Stomach (tissue), 9 donors: ENCODE results near the gene TMEM132D. TPM values are rescaled to one million over a fixed set of nuclear protein-coding genes. Genes with fewer than 3 reads are reported as not detected.

Experiments
- DNase-seq, 2 donors: peaks; one replicate each; pipeline versions ENCODE4 v3.0.0 to v3.0.0-alpha.2; 2013 to 2019
- H3K27ac ChIP-seq, 5 donors: fragments of 200-600 bp in 4 of 5; sonication (generic) in 4 of 5; one replicate each; pipeline ENCODE4 v1.5.1; 2013 to 2019; ENCODE audit warnings: mild to moderate bottlenecking in 1 of 5, moderate library complexity in 1 of 5
- H3K27me3 ChIP-seq, 3 donors: fragments of 200-600 bp; sonication (generic); one replicate each; pipeline ENCODE4 v1.5.1; 2017 to 2019; ENCODE audit warnings: mixed run types in 1 of 3
- H3K36me3 ChIP-seq, 4 donors: fragments of 200-600 bp; sonication (generic); 1 replicate in 3 of 4; 2 replicates in 1 of 4; pipeline ENCODE4 v1.5.1; 2016 to 2019
- H3K4me1 ChIP-seq, 4 donors: fragments of 200-600 bp; sonication (generic); one replicate each; pipeline ENCODE4 v1.5.1; 2016 to 2019
- H3K4me3 ChIP-seq, 4 donors: fragments of 200-600 bp; sonication (generic) in 3 of 4; one replicate each; pipeline ENCODE4 v1.5.1; 2016 to 2019; ENCODE audit warnings: mild to moderate bottlenecking in 1 of 4
- H3K9me3 ChIP-seq, 4 donors: fragments of 200-600 bp; sonication (generic); one replicate each; pipeline ENCODE4 v1.5.1; 2016 to 2019
- CTCF ChIP-seq, 7 experiments: fragments of 450-650 bp in 4 of 7; fragments of 200-600 bp in 3 of 7; sonication (generic) in 3 of 7; IDR thresholded peaks; one replicate each; pipeline ENCODE4 v1.5.1; 2016 to 2019; ENCODE audit warnings: antibody characterized with exemption in 7 of 7, control low read depth in 2 of 7, mild to moderate bottlenecking in 1 of 7
- EP300 ChIP-seq: sonication (generic); formaldehyde crosslinking; IDR thresholded peaks from one replicate; pipeline ENCODE4 v1.6.1; 2017; ENCODE audit warnings: antibody characterized with exemption
- POLR2A ChIP-seq, 4 donors: fragments of 450-650 bp; IDR thresholded peaks; one replicate each; pipeline ENCODE4 v1.6.1; 2016; ENCODE audit warnings: antibody characterized with exemption in 4 of 4, control low read depth in 2 of 4, mild to moderate bottlenecking in 1 of 4, moderate library complexity in 1 of 4
- POLR2AphosphoS5 ChIP-seq, 3 donors: sonication (generic); formaldehyde crosslinking; IDR thresholded peaks; one replicate each; pipeline ENCODE4 v1.6.1; 2016; ENCODE audit warnings: antibody characterized with exemption in 3 of 3
- WGBS, 5 donors: extraction: QIAGEN DNeasy Blood & Tissue Kit in 3 of 5; methylation state at CpG; one replicate each; pipeline versions ENCODE4 v1.1.5 to v1.1.7; 2013 to 2018; 5-methylcytosine and 5-hydroxymethylcytosine counted together
- intact Hi-C: fragments of 100-400 bp; cut with DNase I; formaldehyde crosslinking; loops from one replicate; pipeline ENCODE4 v1.15.1; 2023; ENCODE audit warnings: low total_unique reads
- polyA plus RNA-seq, 3 donors: library from polyadenylated mRNA; stranded (reverse); fragments of 200-250 nt; gene quantifications; one replicate each; pipeline ENCODE4 v1.2.3, GENCODE V29; 2013
- total RNA-seq, 5 donors: library from RNA; depleted of rRNA; stranded (reverse); fragments of >200 nt; gene quantifications; one replicate each; pipeline versions ENCODE4 v1.1.0 to v1.2.3, GENCODE V29; 2014 to 2016
- donor health status: healthy with polysubstance abuse.
- donor health status: Bipolar disorder and iron deficiency.
- donor health status: healthy.

The TMEM132D gene
- total and polyA plus RNA-seq, 8 donors, result 0.29 to 0.92 TPM; not detected in 6

GRCh38 chr12:129371268-129371667 is 532.6 kb downstream of the TMEM132D start:
- WGBS, 5 donors, result 75 to 86% (median 79%) methylated on average over 4 of the region's 4 CpGs
- intact Hi-C loops, result no loop called here
- H3K27ac ChIP-seq, result no peak overlapping the region
- no peak for TF ChIP-seq POLR2AphosphoS5 (IDR thresholded peaks at IDR 0.05)
- TF ChIP-seq EP300, result no peak
- no peak for TF ChIP-seq CTCF (IDR thresholded peaks at IDR 0.05)
- TF ChIP-seq POLR2A (IDR thresholded peaks at IDR 0.05), result peak in 1 of 4 donors; percentile 51
- H3K4me3 ChIP-seq, result no peak overlapping the region
- DNase-seq, result no peak
- H3K27me3 ChIP-seq, result no peaks in the 10 kb centered on the region
- H3K4me1 ChIP-seq, result no peaks in the 10 kb centered on the region
- no peaks in the 10 kb centered on the region for H3K36me3 ChIP-seq
- H3K9me3 ChIP-seq, result peaks cover 0 to 21% (median 18%) of the 10 kb centered on the region in 4 donors

- no peaks in the 10 kb centered on the region for H3K36me3 ChIP-seq
- DNase-seq, result no peak
- intact Hi-C loops, result no loop called here
- H3K27me3 ChIP-seq, result peaks cover 0 to 8% (median 0%) of the 10 kb centered on the region in 3 donors
- no peak overlapping the region for H3K4me3 ChIP-seq
- WGBS, 5 donors, result 74 to 91% (median 87%) methylated on average over 9 of the region's 9 CpGs
- H3K9me3 ChIP-seq, result peaks cover 0 to 16% (median 14%) of the 10 kb centered on the region in 4 donors
- TF ChIP-seq POLR2A (IDR thresholded peaks at IDR 0.05) (no peak), POLR2AphosphoS5 (IDR thresholded peaks at IDR 0.05) (no peak), CTCF (IDR thresholded peaks at IDR 0.05) (no peak), EP300 (no peak)
- H3K27ac ChIP-seq, result no peak overlapping the region
- H3K4me1 ChIP-seq, result no peaks in the 10 kb centered on the region
Measured at GRCh38 chr12:129366656-129367055, 537.2 kb downstream of the TMEM132D start.

- no peaks in the 10 kb centered on the region for H3K4me1 ChIP-seq
- intact Hi-C loops, result no loop called here
- H3K4me3 ChIP-seq, result no peak overlapping the region
- H3K36me3 ChIP-seq, result no peaks in the 10 kb centered on the region
- H3K27ac ChIP-seq, result no peak overlapping the region
- TF ChIP-seq EP300 (no peak), POLR2AphosphoS5 (IDR thresholded peaks at IDR 0.05) (no peak), POLR2A (IDR thresholded peaks at IDR 0.05) (no peak), CTCF (IDR thresholded peaks at IDR 0.05) (no peak)
- H3K9me3 ChIP-seq, result peaks cover 0 to 16% (median 11%) of the 10 kb centered on the region in 4 donors
- 52 to 65% (median 62%) methylated on average over 8 of the region's 8 CpGs for WGBS, 5 donors
- H3K27me3 ChIP-seq, result peaks cover 0 to 8% (median 0%) of the 10 kb centered on the region in 3 donors
- DNase-seq, result peak in 1 of 2 donors; percentile 20
Measured at GRCh38 chr12:129363041-129363440, 540.8 kb downstream of the TMEM132D start.

- WGBS, 5 donors, result 86 to 91% (median 89%) methylated on average over 6 of the region's 6 CpGs
- Histone ChIP-seq H3K4me3 (no peak overlapping the region), H3K27ac (no peak overlapping the region), H3K9me3 (peaks cover 0 to 3% (median 2%) of the 10 kb centered on the region in 4 donors), H3K27me3 (no peaks in the 10 kb centered on the region), H3K4me1 (no peaks in the 10 kb centered on the region), H3K36me3 (no peaks in the 10 kb centered on the region)
- no peak for DNase-seq
- intact Hi-C loops, result no loop called here
- TF ChIP-seq CTCF (IDR thresholded peaks at IDR 0.05), result no peak
- TF ChIP-seq POLR2A (IDR thresholded peaks at IDR 0.05), result no peak
- TF ChIP-seq POLR2AphosphoS5 (IDR thresholded peaks at IDR 0.05), result no peak
Measured at GRCh38 chr12:129357233-129357632, 546.6 kb downstream of the TMEM132D start.
